Cardiac septum (tissue), 1 donor: Measurements from ENCODE around the gene FAM180A. TPM values are rescaled to one million over a fixed set of nuclear protein-coding genes. Genes with fewer than 3 reads are reported as not detected.

ENCODE experiments used
- DNase-seq: peaks from one replicate; pipeline ENCODE4 v3.0.0-alpha.2; 2020; ENCODE audit warnings: low spot score
- intact Hi-C: fragments of 100-400 bp; cut with DNase I; formaldehyde crosslinking; loops from one replicate; pipeline ENCODE4 v1.14.0; 2022
- total RNA-seq: library from RNA; stranded (reverse); fragmentation: NEBNext Ultra II Directional; extraction: Animal tissue kit (Norgen Biotek cat#: 25700); gene quantifications from one replicate; pipeline ENCODE4 v1.2.1, GENCODE V29; 2021
- donor health status: DM: no; HTN: no; CAD: no.

FAM180A gene
- total RNA-seq, 1 donor from 2014 or later: 25.1 TPM

DNA sequence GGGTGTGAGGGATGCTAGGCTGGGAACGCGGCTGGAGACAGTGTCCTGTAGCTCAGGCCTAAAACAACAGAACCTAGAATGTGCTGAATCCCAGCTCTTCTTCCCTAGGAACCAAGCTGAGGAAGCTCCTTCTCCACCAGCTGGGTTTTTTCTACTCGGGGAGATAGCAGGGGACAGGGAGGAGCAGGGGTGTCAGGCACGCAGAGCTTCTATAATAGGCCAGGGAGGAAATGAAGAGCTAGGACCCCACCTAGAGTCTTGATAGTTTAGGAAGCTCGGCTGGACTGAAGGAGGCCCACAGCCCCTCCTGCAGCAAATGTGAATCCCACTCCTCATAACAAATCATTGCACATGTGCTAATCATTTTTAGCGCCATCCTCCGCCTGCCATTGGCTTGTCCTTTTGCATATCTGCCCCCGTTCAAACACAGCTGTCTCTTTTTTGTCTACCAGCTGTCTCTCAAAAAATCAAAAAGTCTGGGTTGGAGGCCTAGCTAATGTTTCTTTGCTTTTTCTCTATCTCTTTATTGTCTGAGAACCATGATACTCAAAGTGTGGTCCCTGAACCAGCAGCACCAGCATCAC, 24.1 kb upstream of the FAM180A start:
- intact Hi-C loops: no loop called here

DNA sequence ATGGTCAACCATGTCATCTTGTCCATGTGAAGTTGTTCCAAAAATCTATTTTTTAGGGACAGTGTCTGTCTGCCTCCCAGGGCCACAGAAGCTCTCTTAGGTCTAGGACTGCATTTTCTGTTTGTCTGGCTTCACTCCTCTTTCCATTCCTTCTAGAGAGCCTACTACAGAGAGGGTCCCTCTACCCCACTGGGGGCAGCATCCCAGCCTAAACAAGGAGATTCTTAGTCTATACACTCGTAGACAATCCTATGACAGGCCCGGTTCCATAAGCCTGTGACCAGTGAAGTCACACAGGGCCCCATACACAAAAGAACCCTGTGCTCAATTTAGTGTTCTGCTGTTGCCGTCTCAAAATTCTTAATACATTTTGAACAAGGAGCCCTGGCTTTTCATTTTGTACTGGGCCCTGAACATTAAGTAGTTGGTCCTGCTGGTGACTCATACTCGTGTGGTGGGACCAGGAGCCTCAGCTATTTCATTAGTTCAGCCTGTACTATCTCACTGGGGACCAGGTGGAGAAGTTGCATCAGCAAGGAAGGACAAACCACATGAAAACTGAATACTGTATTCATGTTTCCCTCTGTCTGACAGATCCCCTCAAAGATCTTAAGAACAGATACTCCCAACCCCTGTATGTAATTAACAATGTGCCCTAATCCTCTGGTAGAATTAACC, 23.5 kb upstream of the FAM180A start:
- intact Hi-C loops: no loop called here
- DNase-seq: no peak

More for the DNA sequence above, 24.1 kb upstream of the FAM180A start:
- DNase-seq: no peak

GRCh38 chr7:135771051-135771450, 22.4 kb upstream of the FAM180A start:
- DNase-seq: no peak
- intact Hi-C loops: no loop called here

DNA sequence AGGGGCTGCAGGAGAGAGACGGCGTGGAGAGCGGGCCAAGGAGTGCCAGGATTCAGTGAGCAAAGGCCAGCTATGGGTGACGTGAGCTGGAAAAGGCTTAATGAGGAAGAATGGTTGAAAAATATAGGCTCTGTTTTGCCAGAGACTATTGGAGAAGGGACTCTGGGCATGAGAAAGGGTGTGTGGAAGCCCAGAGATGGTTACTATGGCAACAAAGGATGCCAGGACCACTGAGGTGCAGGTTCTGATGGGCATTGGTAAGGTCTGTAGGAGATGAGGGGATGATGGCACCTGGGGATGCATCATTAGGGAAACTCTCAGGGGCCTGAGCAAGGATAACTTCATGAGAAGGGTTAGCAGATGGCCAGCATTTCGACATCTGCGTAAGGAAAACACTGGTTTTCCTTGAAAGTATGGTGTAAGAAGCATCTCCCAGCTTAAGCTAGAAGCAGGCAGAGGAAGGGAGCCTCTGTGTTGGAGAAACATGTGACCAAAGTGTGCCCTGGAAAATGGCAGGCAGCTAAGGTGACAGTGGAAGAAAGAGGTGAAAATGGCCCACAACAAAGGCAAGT, 21.6 kb upstream of the FAM180A start:
- intact Hi-C loops: no loop called here
- no peak for DNase-seq

DNA sequence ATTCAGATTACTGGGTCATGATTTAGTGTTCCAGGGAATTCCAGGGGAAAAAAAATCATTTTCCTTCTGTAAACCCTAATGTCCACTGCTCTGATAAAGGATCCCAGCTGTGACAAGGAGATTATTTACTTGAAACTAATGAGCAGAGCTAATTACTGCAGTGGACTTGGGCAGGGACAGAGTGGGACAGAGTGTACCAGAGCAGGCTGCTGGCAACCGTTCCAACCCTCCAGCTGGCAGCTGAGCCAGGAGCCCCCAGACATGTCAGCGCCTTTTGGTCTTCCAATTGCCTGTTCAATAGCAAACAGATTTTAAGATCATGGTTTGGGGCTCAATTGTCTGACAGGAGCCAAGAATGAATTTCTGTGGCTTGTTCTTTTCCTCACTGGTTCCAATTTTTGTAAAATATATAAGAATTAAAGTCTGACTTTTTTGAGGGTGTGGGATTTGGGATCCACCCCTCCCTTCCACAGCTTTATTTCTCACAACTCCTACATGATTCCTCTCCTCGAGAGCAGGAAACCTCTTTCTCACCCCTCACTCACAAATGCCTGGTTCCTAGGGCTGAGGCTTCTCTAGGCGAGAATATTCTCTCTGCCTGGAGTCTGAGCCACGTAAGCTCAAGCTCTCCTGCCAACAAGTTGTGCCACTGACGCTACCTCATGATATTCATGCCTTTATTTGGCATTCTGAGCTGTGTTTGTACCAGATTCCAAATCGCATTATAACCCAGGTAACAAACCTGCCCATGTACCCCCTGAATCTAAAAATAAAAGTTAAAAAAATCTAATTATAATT, 20.6 kb upstream of the FAM180A start:
- intact Hi-C loops: no loop called here
- DNase-seq: no peak

DNA sequence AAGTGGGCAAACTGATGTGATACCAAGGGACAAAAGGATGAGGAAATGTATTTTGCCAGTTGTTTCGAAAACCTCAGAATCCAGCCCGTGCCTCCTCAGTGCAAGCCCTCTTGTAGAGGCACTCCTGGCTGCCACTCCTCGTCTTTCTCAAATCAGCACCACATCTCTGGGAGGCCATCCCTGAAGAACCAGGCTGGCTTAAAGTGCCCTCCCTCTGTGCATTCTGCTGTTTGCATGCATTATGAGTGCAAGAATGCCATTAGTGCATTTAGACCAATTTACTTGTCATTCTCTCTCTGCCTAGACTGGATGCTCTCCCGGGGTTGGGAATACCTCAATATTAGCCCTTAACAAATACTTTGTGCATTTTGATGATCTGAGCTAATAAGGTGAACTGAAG, 19.9 kb upstream of the FAM180A start:
- intact Hi-C loops: no loop called here
- no peak for DNase-seq

GRCh38 chr7:135768064-135768463, 19.5 kb upstream of the FAM180A start:
- intact Hi-C loops: no loop called here
- no peak for DNase-seq

GRCh38 chr7:135763261-135763660, 14.6 kb upstream of the FAM180A start:
- intact Hi-C loops: no loop called here
- no peak for DNase-seq

GRCh38 chr7:135761751-135762488, 13.3 kb upstream of the FAM180A start:
- DNase-seq: no peak
- intact Hi-C loops: no loop called here

GRCh38 chr7:135759532-135759931, 10.9 kb upstream of the FAM180A start:
- DNase-seq: no peak
- intact Hi-C loops: no loop called here

- intact Hi-C loops: no loop called here
- DNase-seq: no peak
These were observed 9.9 kb upstream of the FAM180A start for GRCh38 chr7:135758531-135758932.

- no peak for DNase-seq
- intact Hi-C loops: no loop called here
These were observed 9.3 kb upstream of the FAM180A start for GRCh38 chr7:135757719-135758411.

DNA sequence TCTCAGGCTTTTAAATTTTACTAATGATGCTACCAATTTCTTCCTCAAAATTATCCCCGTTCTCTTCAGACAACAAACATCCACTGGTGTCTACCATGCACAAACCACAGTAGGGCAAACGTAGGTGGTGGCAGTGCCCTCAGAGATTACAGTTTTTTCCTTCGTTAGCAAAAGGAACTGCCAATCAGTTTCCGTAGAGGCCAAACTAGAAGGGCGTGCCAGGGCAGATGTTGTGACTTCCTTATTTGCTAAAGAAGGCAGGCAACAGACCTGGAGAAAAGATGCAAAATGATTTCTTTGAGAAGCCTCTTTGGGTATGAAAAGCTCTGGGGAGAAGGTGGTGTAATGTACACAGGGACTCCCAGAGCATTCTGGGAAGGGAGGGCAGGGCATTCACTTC, 7.6 kb upstream of the FAM180A start:
- no peak for DNase-seq
- intact Hi-C loops: no loop called here

GRCh38 chr7:135755351-135755753, 6.7 kb upstream of the FAM180A start:
- DNase-seq: no peak
- intact Hi-C loops: no loop called here

DNA sequence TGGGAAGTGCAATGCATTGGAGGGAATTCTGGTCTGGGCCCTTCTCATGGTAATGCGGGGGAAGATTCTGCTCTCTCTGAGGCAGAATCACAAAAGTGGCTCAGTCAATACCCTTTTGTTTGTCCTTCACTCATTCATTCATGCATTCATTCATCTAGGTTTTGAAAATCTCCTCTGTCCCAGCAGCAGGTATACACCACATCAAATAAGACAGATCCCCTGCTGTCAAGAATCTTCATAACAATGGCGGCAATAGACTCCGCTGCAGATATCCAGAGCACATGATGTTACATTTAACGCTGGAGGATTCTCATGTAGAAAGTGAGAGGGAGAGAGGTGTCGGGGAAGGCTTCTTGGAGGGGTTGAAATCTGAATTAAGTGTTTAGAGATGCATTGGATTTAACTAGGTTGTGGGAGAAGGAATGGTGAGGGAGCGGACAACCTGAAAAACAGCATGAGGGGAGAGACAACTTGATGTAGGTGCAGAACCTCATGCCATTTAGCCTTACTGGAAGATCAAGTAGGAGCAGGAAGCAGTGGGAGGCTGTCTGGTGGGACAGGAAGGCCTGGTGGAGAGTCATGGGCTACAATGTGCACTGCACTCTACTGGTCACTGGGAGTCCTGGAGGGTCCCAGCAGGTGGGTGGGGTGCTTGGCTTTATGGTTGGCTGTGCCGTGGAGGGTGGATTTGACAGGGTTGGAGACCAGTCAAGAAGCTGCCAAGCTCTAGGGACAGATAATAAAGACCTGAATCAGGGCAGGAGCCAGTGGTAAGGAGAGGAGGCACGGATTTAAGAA, 5.2 kb upstream of the FAM180A start:
- intact Hi-C loops: no loop called here
- DNase-seq: no peak

DNA sequence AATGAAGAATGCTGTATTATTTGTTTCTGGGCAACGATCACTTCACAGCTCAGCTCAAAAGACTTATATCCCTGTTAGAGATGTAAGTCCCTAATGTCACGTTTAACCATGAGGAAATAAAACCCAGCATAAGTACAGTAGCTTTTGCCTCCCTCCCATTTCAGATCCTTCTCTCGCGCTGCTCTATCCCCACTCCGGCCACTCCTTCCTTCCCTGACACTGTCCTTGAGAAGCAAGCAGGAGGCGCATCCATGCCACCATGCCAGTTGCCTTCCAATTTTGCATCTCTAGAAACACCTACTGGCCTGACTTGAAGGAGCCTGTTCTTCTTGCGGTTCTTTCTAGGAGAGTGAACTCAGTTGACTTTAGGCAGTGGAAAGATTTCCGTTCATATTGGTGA, 1.2 kb downstream of the FAM180A start:
- intact Hi-C loops: loop anchor here (5.0 kb wide), 1 partner anchor 75 kb away; no protein-coding TSS in a partner anchor
- no peak for DNase-seq

DNA sequence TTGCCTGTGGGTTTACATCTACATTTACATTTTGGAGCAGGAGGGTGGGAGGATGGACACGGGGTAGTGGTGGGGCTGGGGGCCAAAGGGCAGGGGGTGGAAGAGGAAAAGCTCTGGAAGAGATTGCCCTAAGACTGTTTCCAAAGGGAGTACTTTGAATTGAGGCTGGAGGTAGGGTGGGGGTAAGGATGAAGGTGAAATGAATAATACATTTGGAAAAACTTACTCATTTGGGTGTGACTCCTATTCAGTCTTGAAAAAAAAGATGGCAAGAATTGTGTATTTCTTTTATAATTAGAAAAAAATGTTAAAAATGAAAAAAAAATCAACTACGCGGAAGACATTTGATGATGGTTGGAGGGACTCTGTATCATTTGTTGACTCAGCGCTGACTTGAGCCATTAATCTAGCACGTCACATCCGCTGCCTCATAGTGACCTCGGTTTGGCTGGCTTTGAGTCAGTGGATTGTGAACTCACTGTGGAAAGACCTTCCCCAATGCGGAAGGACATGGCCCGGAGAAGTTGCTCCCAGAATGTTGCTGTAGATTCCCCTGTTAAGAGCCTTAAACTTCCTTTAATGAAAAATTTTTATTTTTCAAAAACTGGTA, 2.8 kb downstream of the FAM180A start:
- DNase-seq: no peak
- intact Hi-C loops: loop anchor here (5.0 kb wide), 1 partner anchor 74 kb away; no protein-coding TSS in a partner anchor
